Activated CD4-positive, alpha-beta memory T cell treated with anti-CD3 and anti-CD28 coated beads, Interleukin-2, amount 10 ng/mL, durations not matched to agents 7 days and 5 days (primary cell): ENCODE data around the gene C4BPA. TPM values are rescaled to one million over a fixed set of nuclear protein-coding genes. Genes with fewer than 3 reads are reported as not detected.

Source experiments
- CTCF ChIA-PET: fragments of 350-600 bp; sonication (Branson Sonifier 250); formaldehyde crosslinking; loops from one replicate; lab custom pipeline; 2021; ENCODE audit warnings: antibody characterized with exemption, inconsistent platforms; lab: Charles Lee
- POLR2A ChIA-PET: fragments of 350-600 bp; sonication (Branson Sonifier 250); formaldehyde crosslinking; loops from one replicate; lab custom pipeline; 2021; ENCODE audit warnings: antibody characterized with exemption; lab: Charles Lee
- DNase-seq: peaks from one replicate; pipeline ENCODE4 v3.0.0-alpha.2; 2020
- H3K27ac Mint-ChIP-seq: one replicate; pipeline ENCODE4 v1.8.0; 2021; ENCODE audit warnings: mild to moderate bottlenecking, mixed read lengths
- H3K27me3 Mint-ChIP-seq: one replicate; pipeline ENCODE4 v1.8.0; 2021; ENCODE audit warnings: mixed read lengths
- H3K36me3 Mint-ChIP-seq: one replicate; pipeline ENCODE4 v1.8.0; 2021; ENCODE audit warnings: low read depth, mixed read lengths
- H3K4me1 Mint-ChIP-seq: one replicate; pipeline ENCODE4 v1.8.0; 2021; ENCODE audit warnings: mixed read lengths
- H3K4me3 Mint-ChIP-seq: one replicate; pipeline ENCODE4 v1.8.0; 2021; ENCODE audit warnings: mild to moderate bottlenecking, mixed read lengths
- H3K9me3 Mint-ChIP-seq: one replicate; pipeline ENCODE4 v1.8.0; 2021; ENCODE audit warnings: mixed read lengths
- total RNA-seq, 2 experiments: library from RNA; stranded (reverse); gene quantifications; one replicate each; pipeline ENCODE4 v1.2.3, GENCODE V29; 2021

Gene C4BPA
- total RNA-seq, 2 experiments from 2014 or later, result not detected

- Mint-ChIP-seq H3K9me3 (no peaks in the 10 kb centered on the region), H3K4me1 (peaks cover 1% of the 10 kb centered on the region), H3K4me3 (no peak overlapping the region), H3K27ac (no peak overlapping the region), H3K36me3 (no peaks in the 10 kb centered on the region), H3K27me3 (peaks cover 52% of the 10 kb centered on the region)
- ChIA-PET POLR2A (interaction anchor here (1.2 kb wide), 1 partner anchor 28 kb away, joined by 3 read pairs; no protein-coding TSS in a partner anchor), CTCF (interaction anchor here (0.6 to 3.3 kb wide), 9 partner anchors 8 to 353 kb away, joined by 3 to 13 read pairs (median 3); partner anchors contain the start of genes C4BPB and PFKFB2)
- no peak for DNase-seq
Observed at GRCh38 chr1:207078578-207079132, 25.4 kb upstream of the C4BPA start.

GRCh38 chr1:207079706-207080241 is 24.3 kb upstream of the C4BPA start:
- CTCF ChIA-PET, result interaction anchor here (0.9 to 3.3 kb wide), 9 partner anchors 9 to 420 kb away, joined by 3 to 13 read pairs (median 6); partner anchors contain the start of genes C4BPB and PFKFB2
- Mint-ChIP-seq H3K27ac (no peak overlapping the region), H3K4me1 (peaks cover 7% of the 10 kb centered on the region), H3K36me3 (no peaks in the 10 kb centered on the region), H3K27me3 (peaks cover 54% of the 10 kb centered on the region), H3K4me3 (no peak overlapping the region), H3K9me3 (no peaks in the 10 kb centered on the region)
- POLR2A ChIA-PET, result interaction anchor here (1.2 kb wide), 1 partner anchor 30 kb away, joined by 3 read pairs; no protein-coding TSS in a partner anchor
- no peak for DNase-seq

- ChIA-PET POLR2A (no interaction called here), CTCF (interaction anchor here (1.2 to 3.3 kb wide), 7 partner anchors 8 to 419 kb away, joined by 3 to 13 read pairs (median 6); partner anchors contain the start of genes C4BPB and PFKFB2)
- DNase-seq, result no peak
- H3K36me3 Mint-ChIP-seq, result no peaks in the 10 kb centered on the region
- no peak overlapping the region for H3K27ac Mint-ChIP-seq
- no peaks in the 10 kb centered on the region for H3K9me3 Mint-ChIP-seq
- H3K4me3 Mint-ChIP-seq, result no peak overlapping the region
- peaks cover 13% of the 10 kb centered on the region for H3K4me1 Mint-ChIP-seq
- peaks cover 51% of the 10 kb centered on the region for H3K27me3 Mint-ChIP-seq
Observed at GRCh38 chr1:207081088-207081487, 22.9 kb upstream of the C4BPA start.

- POLR2A ChIA-PET, result no interaction called here
- CTCF ChIA-PET, result interaction anchor here (1.2 to 3.7 kb wide), 3 partner anchors 32 to 418 kb away, joined by 3 to 56 read pairs (median 20); partner anchors contain the start of gene YOD1
- DNase-seq, result no peak
Observed at GRCh38 chr1:207081806-207082205, 22.2 kb upstream of the C4BPA start.

GRCh38 chr1:207084232-207084631 is 19.8 kb upstream of the C4BPA start:
- H3K27me3 Mint-ChIP-seq, result peaks cover 45% of the 10 kb centered on the region
- H3K36me3 Mint-ChIP-seq, result no peaks in the 10 kb centered on the region
- no peak overlapping the region for H3K4me3 Mint-ChIP-seq
- no peak for DNase-seq
- H3K4me1 Mint-ChIP-seq, result peaks cover 13% of the 10 kb centered on the region
- ChIA-PET POLR2A (interaction anchor here (0.9 to 1.0 kb wide), 2 partner anchors 251 to 321 kb away, joined by 3 to 5 read pairs; no protein-coding TSS in a partner anchor), CTCF (interaction anchor here (0.6 to 3.7 kb wide), 17 partner anchors 9 to 417 kb away, joined by 3 to 56 read pairs (median 5); partner anchors contain the start of genes CD55, PFKFB2 and YOD1)
- H3K27ac Mint-ChIP-seq, result no peak overlapping the region
- H3K9me3 Mint-ChIP-seq, result no peaks in the 10 kb centered on the region

More at GRCh38 chr1:207081806-207082205, 22.2 kb upstream of the C4BPA start:
- no peak overlapping the region for H3K27ac Mint-ChIP-seq
- H3K36me3 Mint-ChIP-seq, result no peaks in the 10 kb centered on the region
- H3K4me1 Mint-ChIP-seq, result peaks cover 13% of the 10 kb centered on the region
- peaks cover 50% of the 10 kb centered on the region for H3K27me3 Mint-ChIP-seq
- no peaks in the 10 kb centered on the region for H3K9me3 Mint-ChIP-seq
- H3K4me3 Mint-ChIP-seq, result no peak overlapping the region

GRCh38 chr1:207084701-207085180 is 19.3 kb upstream of the C4BPA start:
- H3K27me3 Mint-ChIP-seq, result peaks cover 45% of the 10 kb centered on the region
- no peaks in the 10 kb centered on the region for H3K36me3 Mint-ChIP-seq
- POLR2A ChIA-PET, result interaction anchor here (1.0 kb wide), 1 partner anchor 320 kb away, joined by 5 read pairs; no protein-coding TSS in a partner anchor
- peaks cover 18% of the 10 kb centered on the region for H3K4me1 Mint-ChIP-seq
- no peaks in the 10 kb centered on the region for H3K9me3 Mint-ChIP-seq
- no peak overlapping the region for H3K27ac Mint-ChIP-seq
- peak; percentile 59 for DNase-seq
- no peak overlapping the region for H3K4me3 Mint-ChIP-seq
- CTCF ChIA-PET, result interaction anchor here (0.6 to 3.7 kb wide), 17 partner anchors 9 to 417 kb away, joined by 3 to 56 read pairs (median 5); partner anchors contain the start of genes CD55, PFKFB2 and YOD1

- no peaks in the 10 kb centered on the region for H3K36me3 Mint-ChIP-seq
- ChIA-PET CTCF (interaction anchor here (1.1 kb wide), 1 partner anchor 319 kb away, joined by 4 read pairs; no protein-coding TSS in a partner anchor), POLR2A (no interaction called here)
- no peak for DNase-seq
- H3K4me1 Mint-ChIP-seq, result peaks cover 18% of the 10 kb centered on the region
- no peak overlapping the region for H3K4me3 Mint-ChIP-seq
- H3K9me3 Mint-ChIP-seq, result no peaks in the 10 kb centered on the region
- H3K27me3 Mint-ChIP-seq, result peaks cover 42% of the 10 kb centered on the region
- no peak overlapping the region for H3K27ac Mint-ChIP-seq
Observed at GRCh38 chr1:207085887-207086286, 18.1 kb upstream of the C4BPA start.

GRCh38 chr1:207088161-207088560 is 15.9 kb upstream of the C4BPA start:
- DNase-seq, result no peak
- ChIA-PET POLR2A (no interaction called here), CTCF (interaction anchor here (1.6 to 1.9 kb wide), 2 partner anchors 8 to 10 kb away, joined by 3 to 5 read pairs; no protein-coding TSS in a partner anchor)
- Mint-ChIP-seq H3K4me3 (no peak overlapping the region), H3K27ac (no peak overlapping the region), H3K27me3 (peaks cover 22% of the 10 kb centered on the region), H3K4me1 (peaks cover 18% of the 10 kb centered on the region), H3K36me3 (no peaks in the 10 kb centered on the region), H3K9me3 (no peaks in the 10 kb centered on the region)

- Mint-ChIP-seq H3K27me3 (peaks cover 15% of the 10 kb centered on the region), H3K4me1 (peaks cover 17% of the 10 kb centered on the region), H3K27ac (no peak within 1 kb of the TSS), H3K36me3 (no peaks in the 10 kb centered on the region), H3K9me3 (no peaks in the 10 kb centered on the region), H3K4me3 (peak within 1 kb of the TSS; percentile 33)
- ChIA-PET CTCF (interaction anchor here (1.0 to 1.9 kb wide), 5 partner anchors 9 to 411 kb away, joined by 3 to 8 read pairs (median 5); no protein-coding TSS in a partner anchor), POLR2A (interaction anchor here (0.8 to 1.1 kb wide), 2 partner anchors 233 to 407 kb away, joined by 3 to 4 read pairs; partner anchors contain the start of genes CD55 and CR1)
- no peak for DNase-seq
Observed at GRCh38 chr1:207088701-207089626, 15.1 kb upstream of the C4BPA start, which contains the start of gene C4BPB. Gene C4BPB, plus strand, starts transcription at chr1:207088860. Its CDS starts 672 bp downstream, at chr1:207089532.

- POLR2A ChIA-PET, result interaction anchor here (0.8 to 1.1 kb wide), 2 partner anchors 232 to 406 kb away, joined by 3 to 4 read pairs; partner anchors contain the start of genes CD55 and CR1
- no peak for DNase-seq
- H3K4me3 Mint-ChIP-seq, result peak overlapping the region; percentile 33
- no peak overlapping the region for H3K27ac Mint-ChIP-seq
- no peaks in the 10 kb centered on the region for H3K9me3 Mint-ChIP-seq
- CTCF ChIA-PET, result interaction anchor here (1.0 to 1.9 kb wide), 4 partner anchors 10 to 410 kb away, joined by 3 to 8 read pairs (median 6); no protein-coding TSS in a partner anchor
- peaks cover 7% of the 10 kb centered on the region for H3K27me3 Mint-ChIP-seq
- H3K4me1 Mint-ChIP-seq, result peaks cover 16% of the 10 kb centered on the region
- H3K36me3 Mint-ChIP-seq, result no peaks in the 10 kb centered on the region
Observed at GRCh38 chr1:207089627-207090355, 14.2 kb upstream of the C4BPA start.

- no peak overlapping the region for H3K27ac Mint-ChIP-seq
- CTCF ChIA-PET, result no interaction called here
- no peak overlapping the region for H3K4me3 Mint-ChIP-seq
- H3K36me3 Mint-ChIP-seq, result peaks cover 3% of the 10 kb centered on the region
- no peak for DNase-seq
- no peaks in the 10 kb centered on the region for H3K9me3 Mint-ChIP-seq
- peaks cover 3% of the 10 kb centered on the region for H3K27me3 Mint-ChIP-seq
- H3K4me1 Mint-ChIP-seq, result peaks cover 14% of the 10 kb centered on the region
- POLR2A ChIA-PET, result no interaction called here
Observed at GRCh38 chr1:207091200-207091908, 12.7 kb upstream of the C4BPA start.
